Calu3 (cell line): ENCODE results near the gene GAK. TPM values are rescaled to one million over a fixed set of nuclear protein-coding genes. Genes with fewer than 3 reads are reported as not detected.

Experiments
- BruUV-seq: library from RNA; stranded (reverse); fragments of 400-500 nt; replicated peaks from 2 replicates; lab custom pipeline; 2021; lab: Mats Ljungman, UMichigan
- CTCF ChIA-PET: fragments of 300-600 bp; sonication (Branson Sonifier 250); formaldehyde crosslinking; loops from one replicate; lab custom pipeline; 2022; ENCODE audit warnings: antibody characterized with exemption; lab: Charles Lee
- DNase-seq: peaks from one replicate; pipeline ENCODE4 v3.0.0; 2022
- H3K27ac Mint-ChIP-seq: one replicate; pipeline ENCODE4 v1.8.0; 2022; ENCODE audit warnings: mixed read lengths; ENCODE audit not compliant: unreplicated experiment
- H3K27me3 Mint-ChIP-seq: one replicate; pipeline ENCODE4 v1.8.0; 2022; ENCODE audit warnings: mixed read lengths; ENCODE audit not compliant: unreplicated experiment
- H3K36me3 Mint-ChIP-seq: one replicate; pipeline ENCODE4 v1.8.0; 2022; ENCODE audit warnings: mild to moderate bottlenecking, moderate library complexity, mixed read lengths; ENCODE audit not compliant: insufficient read depth, unreplicated experiment
- H3K4me1 Mint-ChIP-seq: one replicate; pipeline ENCODE4 v1.8.0; 2022; ENCODE audit warnings: mild to moderate bottlenecking, low read depth, mixed read lengths; ENCODE audit not compliant: unreplicated experiment
- H3K4me3 Mint-ChIP-seq: one replicate; pipeline ENCODE4 v1.8.0; 2022; ENCODE audit warnings: mild to moderate bottlenecking, low read depth, moderate library complexity, mixed read lengths; ENCODE audit not compliant: unreplicated experiment
- H3K9me3 Mint-ChIP-seq: one replicate; pipeline ENCODE4 v1.8.0; 2022; ENCODE audit warnings: low read depth, mixed read lengths; ENCODE audit not compliant: unreplicated experiment
- intact Hi-C: fragments of 100-400 bp; cut with micrococcal nuclease; formaldehyde crosslinking; loops from one replicate; pipeline ENCODE4 v1.10.0; 2022; ENCODE audit not compliant: unreplicated experiment
- total RNA-seq: library from RNA; stranded (reverse); gene quantifications from 2 replicates; pipeline ENCODE4 v1.2.3, GENCODE V29; 2022
- TF ChIP-seq, protein P1 (sequence below): fragments of 200-600 bp; IDR thresholded peaks from one replicate; pipeline ENCODE4 v1.8.0; 2022; ENCODE audit warnings: antibody characterized with exemption; ENCODE audit not compliant: unreplicated experiment

The GAK gene
- total RNA-seq, 1 experiment from 2014 or later, result 94.1 TPM

DNA sequence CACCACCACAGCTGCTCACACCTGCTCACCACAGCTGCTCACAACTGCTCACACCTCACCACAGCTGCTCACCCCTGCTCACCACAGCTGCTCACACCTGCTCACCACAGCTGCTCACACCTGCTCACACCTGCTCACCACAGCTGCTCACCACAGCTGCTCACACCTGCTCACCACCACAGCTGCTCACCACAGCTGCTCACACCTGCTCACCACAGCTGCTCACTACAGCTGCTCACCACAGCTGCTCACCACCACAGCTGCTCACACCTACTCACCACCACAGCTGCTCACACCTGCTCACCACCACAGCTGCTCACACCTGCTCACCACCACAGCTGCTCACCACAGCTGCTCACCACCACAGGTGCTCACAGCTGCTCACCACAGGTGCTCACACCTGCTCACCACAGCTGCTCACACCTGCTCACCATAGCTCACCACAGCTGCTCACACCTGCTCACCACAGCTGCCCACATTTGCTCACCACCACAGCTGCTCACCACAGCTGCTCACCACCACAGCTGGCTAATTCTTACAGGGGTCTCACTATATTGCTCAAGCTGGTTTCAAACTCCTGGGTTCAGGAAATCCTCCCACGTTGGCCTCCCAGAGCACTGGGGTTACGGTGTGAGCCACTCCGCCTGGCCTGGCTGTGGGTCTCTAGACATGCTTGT, 75.8 kb downstream of the GAK start:
- no TSS peak for BruUV-seq
- Mint-ChIP-seq H3K9me3 (no peaks in the 10 kb centered on the region), H3K4me1 (no peaks in the 10 kb centered on the region), H3K27ac (no peak overlapping the region), H3K4me3 (no peak overlapping the region), H3K36me3 (peaks cover 25% of the 10 kb centered on the region), H3K27me3 (no peaks in the 10 kb centered on the region)
- no peak for DNase-seq
- intact Hi-C loops, result no loop called here
- TF ChIP-seq, protein P1, sequence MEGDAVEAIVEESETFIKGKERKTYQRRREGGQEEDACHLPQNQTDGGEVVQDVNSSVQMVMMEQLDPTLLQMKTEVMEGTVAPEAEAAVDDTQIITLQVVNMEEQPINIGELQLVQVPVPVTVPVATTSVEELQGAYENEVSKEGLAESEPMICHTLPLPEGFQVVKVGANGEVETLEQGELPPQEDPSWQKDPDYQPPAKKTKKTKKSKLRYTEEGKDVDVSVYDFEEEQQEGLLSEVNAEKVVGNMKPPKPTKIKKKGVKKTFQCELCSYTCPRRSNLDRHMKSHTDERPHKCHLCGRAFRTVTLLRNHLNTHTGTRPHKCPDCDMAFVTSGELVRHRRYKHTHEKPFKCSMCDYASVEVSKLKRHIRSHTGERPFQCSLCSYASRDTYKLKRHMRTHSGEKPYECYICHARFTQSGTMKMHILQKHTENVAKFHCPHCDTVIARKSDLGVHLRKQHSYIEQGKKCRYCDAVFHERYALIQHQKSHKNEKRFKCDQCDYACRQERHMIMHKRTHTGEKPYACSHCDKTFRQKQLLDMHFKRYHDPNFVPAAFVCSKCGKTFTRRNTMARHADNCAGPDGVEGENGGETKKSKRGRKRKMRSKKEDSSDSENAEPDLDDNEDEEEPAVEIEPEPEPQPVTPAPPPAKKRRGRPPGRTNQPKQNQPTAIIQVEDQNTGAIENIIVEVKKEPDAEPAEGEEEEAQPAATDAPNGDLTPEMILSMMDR, result no peak
- CTCF ChIA-PET, result no interaction called here

DNA sequence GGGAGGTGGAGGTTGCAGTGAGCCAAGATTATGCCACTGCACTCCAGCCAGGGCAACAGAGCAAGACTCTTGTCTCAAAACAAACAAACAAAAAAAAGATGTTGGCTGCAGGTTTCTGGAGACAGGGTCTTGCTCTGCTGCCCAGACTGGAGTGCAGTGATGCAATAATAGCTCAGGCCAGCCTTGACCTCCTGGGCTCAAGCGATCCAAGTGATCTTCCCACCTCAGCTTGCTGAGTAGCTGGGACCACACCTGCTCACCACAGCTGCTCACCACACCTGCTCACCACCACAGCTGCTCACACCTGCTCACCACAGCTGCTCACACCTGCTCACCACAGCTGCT, 76.3 kb downstream of the GAK start:
- Mint-ChIP-seq H3K27me3 (no peaks in the 10 kb centered on the region), H3K4me3 (no peak overlapping the region), H3K9me3 (no peaks in the 10 kb centered on the region), H3K4me1 (no peaks in the 10 kb centered on the region), H3K27ac (no peak overlapping the region), H3K36me3 (peaks cover 25% of the 10 kb centered on the region)
- intact Hi-C loops, result no loop called here
- TF ChIP-seq, protein P1, result no peak
- BruUV-seq, result no TSS peak
- DNase-seq, result no peak
- CTCF ChIA-PET, result no interaction called here

DNA sequence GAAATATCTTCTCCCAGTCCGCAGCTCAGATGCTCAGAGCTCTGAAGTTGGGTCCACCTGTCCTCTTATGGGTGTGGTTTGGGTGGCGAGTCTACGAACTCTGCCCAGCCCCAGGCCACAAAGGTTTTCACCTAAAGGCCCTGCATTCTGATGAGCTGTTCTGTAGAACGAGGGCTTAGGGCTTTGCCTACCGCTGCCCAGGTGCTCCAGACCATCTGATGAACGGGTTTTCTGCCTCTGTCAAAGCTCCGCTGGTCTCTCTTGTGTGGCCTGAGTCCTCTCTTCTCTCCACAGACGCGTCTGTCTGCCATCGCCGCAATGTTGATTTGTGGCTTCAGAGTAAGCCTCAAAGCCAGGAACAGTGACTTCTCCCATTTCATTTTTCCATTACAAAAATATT, 77.8 kb downstream of the GAK start:
- intact Hi-C loops, result no loop called here
- no TSS peak for BruUV-seq
- no peak for DNase-seq
- CTCF ChIA-PET, result no interaction called here
- no peak overlapping the region for H3K4me3 Mint-ChIP-seq
- H3K27ac Mint-ChIP-seq, result no peak overlapping the region
- TF ChIP-seq, protein P1, result no peak
- no peaks in the 10 kb centered on the region for H3K9me3 Mint-ChIP-seq
- no peaks in the 10 kb centered on the region for H3K27me3 Mint-ChIP-seq
- H3K4me1 Mint-ChIP-seq, result no peaks in the 10 kb centered on the region
- H3K36me3 Mint-ChIP-seq, result peaks cover 16% of the 10 kb centered on the region

DNA sequence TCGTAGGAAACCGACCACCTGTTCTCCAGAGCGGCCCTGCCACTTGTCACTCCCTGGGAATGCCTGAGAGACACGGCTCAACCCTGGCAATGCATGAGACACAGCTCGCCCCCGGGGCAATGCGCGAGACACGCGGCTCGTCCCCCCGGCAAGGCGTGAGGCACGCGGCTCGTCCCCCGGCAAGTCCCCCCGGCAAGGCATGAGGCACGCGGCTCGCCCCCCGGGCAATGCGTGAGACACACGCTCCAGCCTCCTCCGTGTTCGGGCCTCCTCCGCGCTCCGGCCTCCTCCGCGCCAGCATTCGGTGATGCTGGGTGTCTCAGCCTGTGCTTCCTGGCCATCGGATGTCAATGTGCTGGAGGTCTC, 78.7 kb downstream of the GAK start:
- no peak overlapping the region for H3K4me3 Mint-ChIP-seq
- intact Hi-C loops, result no loop called here
- no peaks in the 10 kb centered on the region for H3K27me3 Mint-ChIP-seq
- no peaks in the 10 kb centered on the region for H3K4me1 Mint-ChIP-seq
- CTCF ChIA-PET, result interaction anchor here (0.7 kb wide), 2 partner anchors 534 to 979 kb away, joined by 3 to 4 read pairs; no protein-coding TSS in a partner anchor
- H3K9me3 Mint-ChIP-seq, result no peaks in the 10 kb centered on the region
- no peak for DNase-seq
- H3K36me3 Mint-ChIP-seq, result peaks cover 16% of the 10 kb centered on the region
- H3K27ac Mint-ChIP-seq, result no peak overlapping the region
- BruUV-seq, result no TSS peak
- TF ChIP-seq, protein P1, result no peak
